Measurements from ENCODE around the gene TFEB.

Gene TFEB

DNA sequence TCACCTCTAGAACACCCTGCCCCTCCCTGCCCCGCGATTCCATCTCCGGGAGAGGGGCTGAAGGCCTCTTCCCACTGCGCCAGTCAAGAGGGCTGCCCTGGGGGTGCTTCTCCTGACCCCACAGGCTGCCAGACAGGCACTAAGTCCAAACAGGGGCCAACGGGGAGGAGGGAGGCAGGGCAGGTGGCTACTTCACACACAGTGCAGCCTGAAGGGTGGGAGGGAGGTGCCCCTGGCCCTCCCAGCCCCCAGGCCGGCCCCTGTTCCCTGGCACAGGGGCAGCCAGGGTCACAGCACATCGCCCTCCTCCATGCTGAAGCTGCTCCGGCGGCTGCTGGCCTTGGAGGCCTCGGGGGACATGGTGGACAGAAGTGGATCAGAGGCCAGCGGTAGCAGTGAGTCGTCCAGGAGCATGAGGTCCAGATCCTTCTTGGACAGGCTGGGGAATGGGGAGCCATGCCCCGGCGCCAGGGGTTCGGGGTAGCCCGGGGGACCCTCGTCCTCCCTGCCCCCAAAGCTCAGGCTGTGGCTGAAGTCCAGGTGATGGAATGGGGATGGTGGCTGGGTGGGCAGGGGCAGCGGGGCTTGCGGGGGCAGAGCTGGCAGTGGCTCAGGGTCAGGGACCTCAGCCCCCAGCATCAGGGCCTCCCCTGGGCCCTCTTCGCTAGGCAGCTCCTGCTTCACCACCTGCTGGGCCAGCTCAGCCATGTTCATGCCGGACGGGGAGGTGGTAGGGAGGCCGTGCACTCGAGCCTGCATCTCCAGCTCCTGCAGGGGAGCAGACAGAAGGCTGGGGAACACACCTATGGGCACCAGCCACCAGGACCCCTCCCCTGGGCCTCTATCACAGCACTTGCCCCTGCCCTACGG lies 50.9 kb downstream of the TFEB start:
- TF ChIP-seq POLR2A (IDR thresholded peaks at IDR 0.05; ENCODE audit: low read depth, low read length): no peak
- DNase-seq (ENCODE audit: insufficient read length, low spot score) (no peak), FAIRE-seq (no peak)

GRCh38 chr6:41683523-41684310 lies 51.7 kb downstream of the TFEB start:
- FAIRE-seq (no peak), DNase-seq (ENCODE audit: insufficient read length, low spot score) (peak; percentile 56)
- no peak for TF ChIP-seq POLR2A (IDR thresholded peaks at IDR 0.05; ENCODE audit: low read depth, low read length)

DNA sequence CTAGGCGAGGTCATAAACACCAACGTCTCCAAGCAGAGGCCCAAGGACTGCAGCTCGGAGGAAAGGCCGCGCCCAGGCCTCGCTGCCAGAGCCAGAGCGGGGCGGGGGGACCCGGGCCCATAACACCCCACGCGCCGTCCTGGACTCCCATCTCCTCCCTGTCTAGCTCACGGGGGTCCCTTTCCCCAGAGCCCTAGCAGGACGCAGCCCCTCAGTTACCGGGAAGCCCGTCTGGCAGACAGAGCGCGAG lies 52.2 kb downstream of the TFEB start:
- no peak for TF ChIP-seq POLR2A (IDR thresholded peaks at IDR 0.05; ENCODE audit: low read depth, low read length)
- no peak for FAIRE-seq
- DNase-seq (ENCODE audit: insufficient read length, low spot score): no peak

- DNase-seq (ENCODE audit: insufficient read length, low spot score) (no peak), FAIRE-seq (no peak)
- no peak for TF ChIP-seq POLR2A (IDR thresholded peaks at IDR 0.05; ENCODE audit: low read depth, low read length)
These were observed 52.7 kb downstream of the TFEB start for GRCh38 chr6:41682497-41683272.

- peak; percentile 72 for FAIRE-seq
- TF ChIP-seq POLR2A (IDR thresholded peaks at IDR 0.05; ENCODE audit: low read depth, low read length): no peak
- peak; percentile 98 for DNase-seq (ENCODE audit: insufficient read length, low spot score)
These were observed 53.3 kb downstream of the TFEB start for GRCh38 chr6:41682056-41682477.

GRCh38 chr6:41680182-41680965 lies 55.0 kb downstream of the TFEB start:
- DNase-seq (ENCODE audit: insufficient read length, low spot score) (no peak), FAIRE-seq (no peak)
- no peak for TF ChIP-seq POLR2A (IDR thresholded peaks at IDR 0.05; ENCODE audit: low read depth, low read length)

DNA sequence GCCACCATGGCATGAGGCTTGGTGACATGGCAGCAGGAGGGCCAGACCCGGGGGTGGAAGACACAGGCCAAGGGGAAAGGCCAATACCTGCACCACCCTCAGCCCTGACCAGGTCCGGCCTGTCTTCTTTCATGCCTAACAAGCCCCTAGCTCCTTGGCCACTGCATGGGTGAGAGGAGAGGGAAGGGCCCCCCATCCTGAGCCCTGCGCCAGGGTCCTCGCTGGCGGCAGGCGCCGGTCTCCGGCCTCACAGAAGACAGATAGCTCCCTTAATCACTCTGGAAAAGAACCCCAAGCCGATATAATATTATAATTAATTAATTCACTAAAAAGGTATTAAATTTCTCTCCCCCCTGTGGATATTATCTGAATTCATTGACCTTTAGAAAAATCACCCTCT lies 55.7 kb downstream of the TFEB start:
- FAIRE-seq: no peak
- no peak for DNase-seq (ENCODE audit: insufficient read length, low spot score)
- TF ChIP-seq POLR2A (IDR thresholded peaks at IDR 0.05; ENCODE audit: low read depth, low read length): no peak

DNA sequence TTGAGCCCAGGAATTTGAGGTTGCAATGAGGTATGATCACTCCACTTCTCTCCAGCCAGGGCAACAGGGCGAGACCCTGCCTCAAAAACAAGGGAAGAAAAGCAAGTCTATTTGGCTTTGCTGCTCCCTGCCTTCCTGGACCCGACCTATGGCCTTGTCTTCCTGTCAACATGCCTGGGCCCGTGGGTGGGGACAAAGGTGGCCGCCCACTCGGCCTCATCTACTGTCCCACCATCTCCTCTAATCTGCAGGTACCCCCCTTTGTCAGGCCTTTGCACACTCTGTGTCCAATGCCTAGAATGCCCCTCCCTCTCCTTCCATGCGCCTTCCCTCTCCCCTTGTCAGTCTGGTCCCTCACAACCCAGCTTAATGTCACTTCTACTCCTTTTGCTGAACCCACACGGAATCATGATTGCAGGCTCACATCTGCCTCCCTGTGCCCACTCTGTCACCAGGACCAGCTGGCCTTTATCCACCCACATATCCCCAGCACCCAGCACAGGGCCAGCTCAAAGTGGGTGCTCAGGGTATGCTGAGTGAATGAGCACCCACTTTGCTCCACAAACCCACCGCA lies 56.8 kb downstream of the TFEB start:
- DNase-seq (ENCODE audit: insufficient read length, low spot score) (no peak), FAIRE-seq (no peak)
- TF ChIP-seq POLR2A (IDR thresholded peaks at IDR 0.05; ENCODE audit: low read depth, low read length): no peak

- no peak for TF ChIP-seq POLR2A (IDR thresholded peaks at IDR 0.05; ENCODE audit: low read depth, low read length)
- FAIRE-seq (no peak), DNase-seq (ENCODE audit: insufficient read length, low spot score) (no peak)
These were observed 58.1 kb downstream of the TFEB start for GRCh38 chr6:41677124-41677921.

- no peak for FAIRE-seq
- DNase-seq (ENCODE audit: insufficient read length, low spot score): no peak
These were observed 59.0 kb downstream of the TFEB start for GRCh38 chr6:41676431-41676830.

GRCh38 chr6:41675992-41676391 lies 59.4 kb downstream of the TFEB start:
- DNase-seq (ENCODE audit: insufficient read length, low spot score): no peak
- no peak for FAIRE-seq
- no peak for TF ChIP-seq POLR2A (IDR thresholded peaks at IDR 0.05; ENCODE audit: low read depth, low read length)

More at GRCh38 chr6:41676431-41676830, 59.0 kb downstream of the TFEB start:
- no peak for TF ChIP-seq POLR2A (IDR thresholded peaks at IDR 0.05; ENCODE audit: low read depth, low read length)

- FAIRE-seq (no peak), DNase-seq (ENCODE audit: insufficient read length, low spot score) (no peak)
- no peak for TF ChIP-seq POLR2A (IDR thresholded peaks at IDR 0.05; ENCODE audit: low read depth, low read length)
These were observed 60.1 kb downstream of the TFEB start for GRCh38 chr6:41675176-41675775.

All from H54 (cell line).